EH (cell line): Measurements from ENCODE around the gene ZMAT2.
"Not testable (repeated sequence)": the region's sequence is repeated elsewhere in the genome, so short reads cannot be mapped to it uniquely, and the experiment has no call there.

Source experiments
- DNase-seq: peaks from one replicate; pipeline ENCODE4 v3.0.0-alpha.2; 2015; ENCODE audit warnings: low read depth

Gene ZMAT2, protein sequence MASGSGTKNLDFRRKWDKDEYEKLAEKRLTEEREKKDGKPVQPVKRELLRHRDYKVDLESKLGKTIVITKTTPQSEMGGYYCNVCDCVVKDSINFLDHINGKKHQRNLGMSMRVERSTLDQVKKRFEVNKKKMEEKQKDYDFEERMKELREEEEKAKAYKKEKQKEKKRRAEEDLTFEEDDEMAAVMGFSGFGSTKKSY

DNA sequence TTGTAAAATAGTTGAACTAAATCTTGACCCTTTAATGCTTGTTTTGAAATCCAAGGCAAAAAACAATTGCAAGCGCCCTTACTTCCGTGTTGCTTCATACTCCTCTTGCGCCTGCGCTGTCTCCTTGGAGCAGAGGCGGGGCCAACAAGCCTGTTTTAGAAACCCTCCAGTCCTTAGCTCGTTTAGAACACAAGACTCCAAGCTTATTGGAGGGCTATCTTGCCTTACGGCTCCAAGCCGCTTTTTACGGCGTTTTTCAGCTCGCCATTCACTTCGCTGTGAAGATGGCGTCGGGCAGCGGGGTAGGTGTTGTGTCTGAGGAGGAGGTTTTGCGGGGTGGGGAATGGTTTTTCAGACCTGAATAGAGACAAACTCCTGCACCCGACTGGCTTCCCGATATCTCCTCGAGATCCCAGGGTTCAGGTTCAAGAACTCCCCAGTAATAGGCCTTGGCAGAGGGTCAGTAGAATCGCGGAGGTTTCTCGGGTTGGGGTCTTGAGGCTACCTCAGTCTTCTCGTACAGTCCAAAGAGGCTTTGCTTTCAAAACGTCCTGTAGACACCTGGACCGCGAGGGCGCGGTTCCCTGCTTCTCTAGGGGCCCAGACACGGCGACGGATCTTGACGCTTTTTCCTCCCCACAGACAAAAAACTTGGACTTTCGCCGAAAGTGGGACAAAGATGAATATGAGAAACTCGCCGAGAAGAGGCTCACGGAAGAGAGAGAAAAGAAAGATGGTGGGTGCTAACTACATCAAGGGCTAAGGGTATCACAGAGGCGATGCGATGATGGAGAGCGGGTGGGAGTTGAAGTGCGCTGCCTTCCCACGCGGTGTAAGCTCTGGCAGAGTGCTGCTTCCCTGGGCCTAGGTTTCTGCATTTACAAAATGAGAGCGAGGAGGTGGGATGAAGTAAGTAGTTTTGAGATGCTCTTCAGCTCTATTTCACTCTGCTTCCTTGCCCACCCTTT is at the start of gene ZMAT2:
TSS of gene ZMAT2 (plus strand) at position 271 of the 968 bp plus-strand sequence. CDS start at position 285, 14 bp downstream.
- peak; percentile 99 for DNase-seq

GRCh38 chr5:140658870-140659269 is 41.4 kb upstream of the ZMAT2 start:
- DNase-seq = no peak

DNA sequence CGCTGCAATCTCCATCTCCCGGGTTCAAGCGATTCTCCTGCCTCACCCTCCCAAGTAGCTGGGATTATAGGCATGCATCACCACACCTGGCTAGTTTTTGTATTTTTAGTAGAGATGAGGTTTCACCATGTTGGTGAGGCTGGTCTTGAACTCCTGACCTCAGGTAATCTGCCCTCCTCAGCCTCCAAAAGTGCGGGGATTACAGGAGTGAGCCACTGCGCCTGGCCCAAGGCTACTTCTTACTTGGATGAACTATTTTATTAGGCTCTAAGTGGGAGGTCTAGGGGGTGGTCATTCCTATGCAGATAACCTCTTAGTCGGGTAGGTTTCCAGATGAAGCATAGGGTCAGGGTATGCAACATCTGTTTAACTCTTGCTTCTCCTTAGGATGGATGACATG is 39.9 kb upstream of the ZMAT2 start:
- not testable (repeated sequence) for DNase-seq

DNA sequence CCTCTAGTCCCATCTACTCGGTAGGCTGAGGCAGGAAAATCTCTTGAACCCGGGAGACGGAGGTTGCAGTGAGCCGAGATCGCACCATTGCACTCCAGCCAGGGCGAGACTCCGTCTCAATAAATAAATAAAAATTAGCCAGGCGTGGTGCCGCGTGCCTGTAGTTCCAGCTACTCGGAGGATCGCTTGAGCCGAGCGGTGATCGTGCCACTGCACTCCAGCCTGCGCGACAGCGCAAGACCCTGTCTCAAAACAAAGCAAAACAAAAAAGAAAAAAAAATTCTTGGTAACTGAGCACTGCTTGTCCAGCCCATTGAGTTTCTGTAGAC is 36.3 kb upstream of the ZMAT2 start:
- DNase-seq = no peak

- DNase-seq = peak; percentile 95
These were observed 35.7 kb upstream of the ZMAT2 start, which contains the start of gene WDR55 for GRCh38 chr5:140664359-140665119. Gene WDR55, plus strand, starts transcription at chr5:140664904. Its CDS starts 9 bp downstream, at chr5:140664913.

DNA sequence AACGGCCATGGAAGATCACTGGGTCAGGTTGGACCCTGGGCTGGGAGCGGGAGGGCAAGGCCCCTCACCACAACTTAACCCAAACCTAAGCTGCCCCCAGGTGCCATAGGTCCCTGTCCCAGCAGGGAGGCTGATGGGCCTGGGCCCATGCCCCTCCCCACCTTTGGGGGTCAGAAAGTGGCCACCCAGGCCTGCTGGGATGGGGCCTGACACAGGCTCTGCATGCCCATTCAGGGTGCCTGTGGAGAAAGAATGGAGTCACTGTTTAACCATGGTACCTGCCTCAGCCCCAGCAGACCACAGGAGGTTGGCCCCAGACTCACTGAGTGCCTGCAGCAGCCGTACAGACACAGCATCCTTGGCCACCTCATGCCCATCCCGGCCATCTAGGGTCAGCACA is 29.2 kb upstream of the ZMAT2 start:
- DNase-seq = not testable (repeated sequence)

GRCh38 chr5:140671472-140672125 is 28.6 kb upstream of the ZMAT2 start:
- DNase-seq = no peak

- DNase-seq = peak; percentile 41
These were observed 27.6 kb upstream of the ZMAT2 start for GRCh38 chr5:140672455-140673186.

DNA sequence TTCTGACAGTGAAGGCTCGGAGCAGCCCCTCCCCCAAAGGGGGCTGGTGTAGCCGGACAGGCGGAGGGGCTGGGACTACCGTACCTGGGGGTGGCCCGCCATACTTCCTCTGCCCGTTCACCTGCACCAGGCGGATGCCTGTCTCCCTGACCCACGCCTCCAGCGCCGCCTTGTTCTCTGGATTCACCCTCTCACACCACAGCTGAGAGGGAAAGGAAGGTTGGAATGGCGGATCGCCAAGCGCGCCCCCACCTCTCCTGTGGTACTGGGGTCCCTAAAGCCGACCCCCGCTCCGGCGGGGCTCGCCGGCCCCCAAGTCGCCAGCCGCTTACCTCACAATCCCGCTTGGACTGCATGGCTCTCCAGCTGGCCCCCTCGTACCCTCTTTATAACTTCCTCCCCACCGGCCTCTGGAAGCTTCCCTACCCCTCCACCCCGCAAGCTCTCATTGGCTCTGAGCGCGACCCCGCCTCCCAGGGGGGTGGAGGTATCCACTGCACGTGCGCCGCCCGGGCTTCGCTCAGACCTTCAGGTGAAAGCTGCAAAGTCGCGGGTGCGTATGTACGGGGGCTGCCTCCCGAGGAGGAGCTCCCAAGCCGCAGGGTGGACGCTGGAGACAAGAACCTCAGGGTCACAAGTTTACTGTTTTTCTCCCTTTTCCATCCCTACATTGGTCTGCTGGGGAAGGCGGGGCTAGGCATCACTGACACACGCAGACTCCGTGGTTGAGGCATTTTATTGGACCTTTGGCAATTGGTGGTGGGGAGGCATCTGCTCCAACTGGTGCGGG is 26.9 kb upstream of the ZMAT2 start, which contains the start of gene DND1:
TSS of gene DND1 (minus strand) at position 390 of the 790 bp plus-strand sequence. CDS start at position 356, 34 bp downstream.
- no peak for DNase-seq

DNA sequence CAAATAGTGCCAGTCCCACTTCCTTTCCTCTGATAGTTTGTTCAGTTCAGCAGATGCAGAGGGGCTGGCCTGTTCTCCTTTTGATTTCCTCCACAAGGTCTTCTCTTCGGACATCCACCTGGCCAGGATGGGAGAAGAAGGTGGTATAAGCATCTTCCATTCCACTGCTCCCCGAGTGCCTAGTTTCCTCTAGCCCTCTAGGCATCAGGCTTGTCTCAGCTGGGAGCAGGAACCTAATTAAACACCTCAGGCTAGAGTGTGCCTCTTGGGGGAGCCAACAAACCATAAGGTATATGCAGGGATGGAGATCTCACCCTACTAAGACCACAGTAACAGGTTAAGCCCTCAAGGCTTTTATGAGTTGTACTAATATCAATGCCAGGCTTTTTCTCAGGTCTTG is 26.0 kb upstream of the ZMAT2 start:
- DNase-seq = no peak

DNA sequence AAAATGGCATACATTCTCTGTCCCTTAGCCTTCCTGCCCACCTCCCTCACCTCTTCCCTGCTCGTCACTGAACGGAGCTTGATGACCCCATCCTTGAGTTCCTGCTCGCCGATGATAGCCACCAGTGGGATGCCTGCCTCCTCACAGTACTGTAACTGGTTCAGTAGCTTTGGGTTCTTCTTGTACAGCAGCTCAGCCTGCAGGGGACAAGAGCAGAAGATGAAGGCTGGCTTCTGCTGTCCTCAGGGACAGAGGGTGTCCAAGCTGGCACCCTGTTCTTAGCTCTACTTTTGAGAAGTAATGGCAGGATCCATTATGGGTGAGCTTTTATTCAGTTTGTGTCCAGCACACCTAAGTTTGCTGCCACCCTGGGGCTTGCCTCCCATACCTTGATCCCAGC is 25.6 kb upstream of the ZMAT2 start:
- DNase-seq = no peak

- DNase-seq = no peak
These were observed 22.3 kb upstream of the ZMAT2 start for GRCh38 chr5:140677947-140678346.

- DNase-seq = no peak
These were observed 21.3 kb upstream of the ZMAT2 start for GRCh38 chr5:140678993-140679392.

- no peak for DNase-seq
These were observed 9.8 kb upstream of the ZMAT2 start for GRCh38 chr5:140690376-140690932.

GRCh38 chr5:140690941-140691924 is 9.0 kb upstream of the ZMAT2 start, which contains the start of the genes HARS1 and HARS2:
Gene HARS1, minus strand, starts transcription at chr5:140691370. Its CDS starts 66 bp downstream, at chr5:140691304.
Gene HARS2, plus strand, starts transcription at chr5:140691455. Its CDS starts 194 bp downstream, at chr5:140691649.
- DNase-seq = peak; percentile 97

DNA sequence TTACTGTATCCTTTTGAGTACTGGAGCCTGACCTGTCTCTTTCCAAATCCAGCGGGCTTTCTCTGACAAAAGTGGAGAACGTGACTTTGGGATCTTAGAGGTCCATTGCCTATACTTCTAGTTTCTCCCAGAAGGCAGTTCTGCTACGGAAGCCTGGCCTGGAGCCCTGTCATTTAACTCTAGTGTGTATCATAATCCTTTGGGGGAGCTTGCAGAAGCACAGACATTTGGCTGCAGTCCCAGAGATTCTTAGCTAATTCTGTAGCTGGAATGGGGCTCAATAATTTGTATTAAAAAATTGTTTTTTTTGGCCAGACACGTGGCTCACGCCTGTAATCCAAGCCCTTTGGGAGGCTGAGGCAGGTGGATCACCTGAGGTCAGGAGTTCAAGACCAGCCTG is 6.0 kb upstream of the ZMAT2 start:
- no peak for DNase-seq

DNA sequence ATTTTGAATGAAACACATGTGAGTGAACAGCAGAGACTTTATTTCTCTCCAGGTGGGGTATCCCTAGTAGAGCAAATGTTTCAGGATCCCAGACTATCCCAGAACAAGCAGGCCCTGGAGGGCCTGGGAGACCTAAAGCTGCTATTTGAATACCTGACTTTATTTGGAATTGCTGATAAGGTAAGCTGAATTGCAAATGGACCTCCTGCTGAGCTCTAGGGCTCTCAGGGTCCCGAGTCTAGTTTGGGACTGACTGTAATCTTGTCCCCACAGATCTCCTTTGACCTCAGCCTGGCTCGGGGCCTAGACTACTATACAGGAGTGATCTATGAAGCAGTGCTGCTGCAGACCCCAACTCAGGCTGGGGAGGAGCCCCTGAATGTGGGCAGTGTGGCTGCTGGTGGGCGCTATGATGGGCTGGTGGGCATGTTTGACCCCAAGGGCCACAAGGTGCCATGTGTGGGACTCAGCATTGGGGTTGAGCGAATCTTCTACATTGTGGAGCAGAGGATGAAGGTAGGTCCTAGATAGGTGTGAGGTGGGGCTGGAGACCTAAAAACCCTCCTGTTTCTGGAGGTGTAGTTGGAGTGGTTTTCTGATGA is 3.3 kb upstream of the ZMAT2 start:
- DNase-seq = no peak

- DNase-seq = no peak
These were observed 7.6 kb downstream of the ZMAT2 start for GRCh38 chr5:140707812-140708211.
